HEK293 (cell line): ENCODE measurements around the gene NCKAP5.

Experiments used
- CTCF ChIA-PET: fragments of 350-600 bp; formaldehyde crosslinking; extraction: SDS; loops from one replicate; lab custom pipeline; 2021; ENCODE audit warnings: antibody characterized with exemption; lab: Yijun Ruan, JAX
- POLR2A ChIA-PET: fragments of 300-600 bp; formaldehyde crosslinking; extraction: SDS; loops from one replicate; lab custom pipeline; 2020; ENCODE audit warnings: antibody characterized with exemption, inconsistent platforms; lab: Yijun Ruan, JAX
- H3K27ac ChIP-seq: fragments of 200-500 bp; sonication (Bioruptor generic); 2 replicates; pipeline ENCODE4 v1.5.1; 2014; ENCODE audit warnings: low read depth, low read length, control low read depth, inconsistent platforms; ENCODE audit errors: extremely low read depth
- H3K36me3 ChIP-seq, 2 experiments: fragments of 200-500 bp in 1 of 2; sonication (Bioruptor generic) in 1 of 2; 1 replicate in 1 of 2; 2 replicates in 1 of 2; pipeline ENCODE4 v1.5.1; 2014 to 2017; ENCODE audit warnings: inconsistent platforms in 2 of 2, low read length in 2 of 2; ENCODE audit not compliant: control insufficient read depth in 2 of 2, insufficient read depth in 1 of 2
- H3K4me1 ChIP-seq: fragments of 200-500 bp; sonication (Bioruptor generic); 2 replicates; pipeline ENCODE4 v1.5.1; 2014; ENCODE audit warnings: mild to moderate bottlenecking, low read length, inconsistent platforms; ENCODE audit not compliant: control insufficient read depth, insufficient read depth
- H3K4me3 ChIP-seq: 2 replicates; pipeline ENCODE4 v1.5.1; 2011; ENCODE audit warnings: low read depth, mild to moderate bottlenecking, control low read depth, low read length, moderate library complexity
- H3K9me3 ChIP-seq: fragments of 200-500 bp; sonication (Bioruptor generic); 2 replicates; pipeline ENCODE4 v1.5.1; 2014; ENCODE audit warnings: low read depth, low read length, inconsistent platforms; ENCODE audit not compliant: control insufficient read depth, insufficient read depth
- BCL11A ChIP-seq: fragments of 450-650 bp; formaldehyde crosslinking; IDR thresholded peaks from 2 replicates; pipeline ENCODE4 v1.5.1; 2016; ENCODE audit warnings: low read depth, missing biosample characterization, missing genetic modification characterization
- BCL11B ChIP-seq: fragments of 450-650 bp; formaldehyde crosslinking; IDR thresholded peaks from 2 replicates; pipeline ENCODE4 v1.5.1; 2016; ENCODE audit warnings: low read depth, missing biosample characterization, missing genetic modification characterization
- BCL6B ChIP-seq: fragments of 450-650 bp; formaldehyde crosslinking; IDR thresholded peaks from 2 replicates; pipeline ENCODE4 v1.5.1; 2017; ENCODE audit warnings: missing biosample characterization, missing genetic modification characterization
- ELK4 ChIP-seq: IDR thresholded peaks from 2 replicates; pipeline ENCODE4 v1.6.1; 2011; ENCODE audit warnings: mild to moderate bottlenecking, low read depth, low read length, borderline replicate concordance
- FEZF1 ChIP-seq: fragments of 450-650 bp; formaldehyde crosslinking; IDR thresholded peaks from 2 replicates; pipeline ENCODE4 v1.5.1; 2016; ENCODE audit warnings: missing biosample characterization, missing genetic modification characterization
- GFI1B ChIP-seq: fragments of 450-650 bp; formaldehyde crosslinking; IDR thresholded peaks from 2 replicates; pipeline ENCODE4 v1.5.1; 2016; ENCODE audit warnings: missing biosample characterization, missing genetic modification characterization
- HOXD13 ChIP-seq: sonication (generic); formaldehyde crosslinking; IDR thresholded peaks from 2 replicates; pipeline ENCODE4 v1.8.0; 2022; ENCODE audit warnings: missing genetic modification reagents, borderline replicate concordance
- INSM2 ChIP-seq: fragments of 450-650 bp; formaldehyde crosslinking; IDR thresholded peaks from 2 replicates; pipeline ENCODE4 v1.5.1; 2016; ENCODE audit warnings: missing biosample characterization, missing genetic modification characterization
- KLF16 ChIP-seq: fragments of 450-650 bp; formaldehyde crosslinking; IDR thresholded peaks from 2 replicates; pipeline ENCODE4 v1.5.1; 2017; ENCODE audit warnings: missing biosample characterization, missing genetic modification characterization
- SP2 ChIP-seq: fragments of 450-650 bp; formaldehyde crosslinking; IDR thresholded peaks from 2 replicates; pipeline ENCODE4 v1.5.1; 2016; ENCODE audit warnings: missing biosample characterization, missing genetic modification characterization
- ZBTB8A ChIP-seq: fragments of 450-650 bp; formaldehyde crosslinking; IDR thresholded peaks from 2 replicates; pipeline ENCODE4 v1.5.1; 2016; ENCODE audit warnings: missing biosample characterization, missing genetic modification characterization
- ZFP3 ChIP-seq: fragments of 450-650 bp; formaldehyde crosslinking; IDR thresholded peaks from 2 replicates; pipeline ENCODE4 v1.5.1; 2016; ENCODE audit warnings: low read depth, missing biosample characterization, missing genetic modification characterization
- ZNF146 ChIP-seq: fragments of 450-650 bp; formaldehyde crosslinking; IDR thresholded peaks from 2 replicates; pipeline ENCODE4 v1.5.1; 2016; ENCODE audit warnings: missing biosample characterization, missing genetic modification characterization
- ZNF155 ChIP-seq: fragments of 450-650 bp; formaldehyde crosslinking; IDR thresholded peaks from 2 replicates; pipeline ENCODE4 v1.5.1; 2016; ENCODE audit warnings: missing biosample characterization, missing genetic modification characterization
- ZNF280C ChIP-seq: fragments of 450-650 bp; formaldehyde crosslinking; IDR thresholded peaks from 2 replicates; pipeline ENCODE4 v1.5.1; 2016; ENCODE audit warnings: missing biosample characterization, missing genetic modification characterization
- ZNF48 ChIP-seq: fragments of 450-650 bp; formaldehyde crosslinking; IDR thresholded peaks from 2 replicates; pipeline ENCODE4 v1.5.1; 2016; ENCODE audit warnings: missing biosample characterization, missing genetic modification characterization
- ZNF488 ChIP-seq: fragments of 450-650 bp; formaldehyde crosslinking; IDR thresholded peaks from 2 replicates; pipeline ENCODE4 v1.5.1; 2016; ENCODE audit warnings: missing biosample characterization, missing genetic modification characterization
- ZNF510 ChIP-seq: fragments of 450-650 bp; formaldehyde crosslinking; IDR thresholded peaks from 2 replicates; pipeline ENCODE4 v1.5.1; 2018; ENCODE audit warnings: mild to moderate bottlenecking, missing genetic modification characterization, missing biosample characterization; ENCODE audit not compliant: insufficient replicate concordance
- ZNF521 ChIP-seq: fragments of 450-650 bp; formaldehyde crosslinking; IDR thresholded peaks from 2 replicates; pipeline ENCODE4 v1.5.1; 2017; ENCODE audit warnings: missing biosample characterization, mild to moderate bottlenecking, missing genetic modification characterization
- ZNF529 ChIP-seq: fragments of 450-650 bp; formaldehyde crosslinking; IDR thresholded peaks from 2 replicates; pipeline ENCODE4 v1.5.1; 2017; ENCODE audit warnings: missing genetic modification characterization, missing biosample characterization; ENCODE audit not compliant: insufficient replicate concordance
- ZNF561 ChIP-seq: fragments of 450-650 bp; IDR thresholded peaks from 2 replicates; pipeline ENCODE4 v1.5.1; 2018; ENCODE audit warnings: missing biosample characterization, missing genetic modification characterization, borderline replicate concordance
- ZNF623 ChIP-seq: fragments of 450-650 bp; formaldehyde crosslinking; IDR thresholded peaks from 2 replicates; pipeline ENCODE4 v1.5.1; 2016; ENCODE audit warnings: missing biosample characterization, missing genetic modification characterization
- ZNF707 ChIP-seq: fragments of 450-650 bp; formaldehyde crosslinking; IDR thresholded peaks from 2 replicates; pipeline ENCODE4 v1.5.1; 2016; ENCODE audit warnings: missing biosample characterization, missing genetic modification characterization
- ZNF747 ChIP-seq: fragments of 450-650 bp; formaldehyde crosslinking; IDR thresholded peaks from 2 replicates; pipeline ENCODE4 v1.5.1; 2016; ENCODE audit warnings: missing biosample characterization, missing genetic modification characterization
- ZNF791 ChIP-seq: fragments of 450-650 bp; formaldehyde crosslinking; IDR thresholded peaks from 2 replicates; pipeline ENCODE4 v1.5.1; 2016; ENCODE audit warnings: missing biosample characterization, missing genetic modification characterization
- ZSCAN30 ChIP-seq: fragments of 450-650 bp; IDR thresholded peaks from 2 replicates; pipeline ENCODE4 v1.5.1; 2018; ENCODE audit warnings: missing biosample characterization, mild to moderate bottlenecking, missing genetic modification characterization, moderate library complexity

NCKAP5 gene

GRCh38 chr2:133253793-133254192, 314.5 kb downstream of the NCKAP5 start (continued):
- no peak for TF ChIP-seq ZNF488 (tag by site-specific recombination)
- TF ChIP-seq FEZF1 (tag by site-specific recombination): no peak
- no peak for TF ChIP-seq SP2 (tag by site-specific recombination)
- TF ChIP-seq BCL6B (tag by site-specific recombination): no peak
- no peak for TF ChIP-seq ZNF146 (tag by site-specific recombination)
- no peak for TF ChIP-seq ZNF280C (tag by site-specific recombination)
- no peak for TF ChIP-seq ZNF155 (tag by site-specific recombination)

- Histone ChIP-seq H3K4me3 (no peak overlapping the region), H3K4me1 (no peaks in the 10 kb centered on the region), H3K36me3 (no peaks in the 10 kb centered on the region), H3K9me3 (no peaks in the 10 kb centered on the region), H3K27ac (no peak overlapping the region)
- ChIA-PET POLR2A (no interaction called here), CTCF (interaction anchor here (0.7 to 0.9 kb wide), 2 partner anchors 308 to 1054 kb away, joined by 3 read pairs; no protein-coding TSS in a partner anchor)
- TF ChIP-seq ZNF48 (tag by site-specific recombination) (no peak), ZNF707 (tag by site-specific recombination) (no peak), ZNF529 (no peak), ZNF521 (tag by site-specific recombination) (no peak), ZNF623 (no peak), ZSCAN30 (tag by site-specific recombination) (no peak), ZBTB8A (no peak), BCL11A (no peak), ZFP3 (tag by site-specific recombination) (no peak), INSM2 (tag by site-specific recombination) (no peak), HOXD13 (CRISPR knock-in tag) (no peak)
These were observed 315.4 kb downstream of the NCKAP5 start for GRCh38 chr2:133252780-133253355.

- CTCF ChIA-PET: interaction anchor here (0.7 kb wide), 1 partner anchor 20 kb away, joined by 6 read pairs; no protein-coding TSS in a partner anchor
- Histone ChIP-seq H3K9me3 (no peaks in the 10 kb centered on the region), H3K27ac (no peak overlapping the region), H3K36me3 (no peaks in the 10 kb centered on the region), H3K4me3 (no peak overlapping the region), H3K4me1 (no peaks in the 10 kb centered on the region)
- POLR2A ChIA-PET: no interaction called here
- TF ChIP-seq ZNF791: no peak
- no peak for TF ChIP-seq ELK4
- no peak for TF ChIP-seq ZNF561 (tag by site-specific recombination)
- TF ChIP-seq KLF16: no peak
- no peak for TF ChIP-seq BCL11B (tag by site-specific recombination)
- no peak for TF ChIP-seq ZNF510 (tag by site-specific recombination)
- TF ChIP-seq GFI1B (tag by site-specific recombination): no peak
- TF ChIP-seq ZNF146 (tag by site-specific recombination): no peak
- TF ChIP-seq ZSCAN30 (tag by site-specific recombination): no peak
- no peak for TF ChIP-seq ZNF747 (tag by site-specific recombination)
These were observed 318.9 kb downstream of the NCKAP5 start for GRCh38 chr2:133249362-133249761.
